HCT116 (cell line): ENCODE measurements around the gene GPATCH2L. TPM values are rescaled to one million over a fixed set of nuclear protein-coding genes. Genes with fewer than 3 reads are reported as not detected.

Source experiments
- ATAC-seq: fragments of 200-7000 bp; cut with Tn5 transposase; 2 replicates; pipeline ENCODE4 v1.9.1; 2020; ENCODE audit warnings: mild to moderate bottlenecking, moderate library complexity
- BruUV-seq: library from RNA; stranded (reverse); fragments of 400-500 nt; replicated peaks from 2 replicates; lab custom pipeline; 2021; lab: Mats Ljungman, UMichigan
- CTCF ChIA-PET: fragments of 300-600 bp; sonication (Branson Sonifier 250); formaldehyde crosslinking; loops from one replicate; lab custom pipeline; 2021; ENCODE audit warnings: antibody characterized with exemption; lab: Charles Lee
- POLR2A ChIA-PET: fragments of 300-600, 350-600 bp; sonication (Branson Sonifier 250); formaldehyde crosslinking; loops from one replicate; lab custom pipeline; 2021; ENCODE audit warnings: antibody characterized with exemption; lab: Charles Lee
- RAD21 ChIA-PET, 2 experiments: fragments of 300-600 bp; sonication (Branson Sonifier 250); formaldehyde crosslinking; loops; one replicate each; lab custom pipeline; 2023; ENCODE audit warnings: low total read pairs in 2 of 2; ENCODE audit not compliant: uncharacterized antibody in 2 of 2, unreplicated experiment in 2 of 2, low non-redundant PET in 1 of 2; lab: Charles Lee
- DNase-seq: peaks from one replicate; pipeline ENCODE4 v3.0.0-alpha.2; 2010; ENCODE audit warnings: low read depth, low spot score
- H2AFZ ChIP-seq: fragments of 200-600 bp; shearing (Covaris generic), sonication (generic); 2 replicates; pipeline ENCODE4 v1.6.1; 2017; ENCODE audit warnings: low read depth, mixed run types, mixed read lengths, antibody characterized with exemption, low read length; ENCODE audit not compliant: poor library complexity, severe bottlenecking
- H3K27ac ChIP-seq: 2 replicates; pipeline ENCODE4 v1.5.1; 2012; ENCODE audit warnings: low read depth, low read length
- H3K27me3 ChIP-seq: fragments of 200-600 bp; sonication (generic); 2 replicates; pipeline ENCODE4 v1.6.1; 2016; ENCODE audit warnings: mixed run types, low read length, mixed read lengths; ENCODE audit not compliant: insufficient read depth
- H3K36me3 ChIP-seq, 2 experiments: fragments of 200-500 bp in 1 of 2; fragments of 200-600 bp in 1 of 2; sonication (Bioruptor generic) in 1 of 2; sonication (generic) in 1 of 2; 2 replicates each; pipeline versions ENCODE4 v1.5.1 to v1.6.1; 2014 to 2016; ENCODE audit warnings: low read length in 2 of 2, inconsistent platforms in 1 of 2, mixed read lengths in 1 of 2, mixed run types in 1 of 2; ENCODE audit not compliant: insufficient read depth in 2 of 2, control insufficient read depth in 1 of 2
- H3K4me1 ChIP-seq, 2 experiments: fragments of 200-600 bp in 1 of 2; sonication (generic) in 1 of 2; 2 replicates each; pipeline versions ENCODE4 v1.5.1 to v1.6.1; 2012 to 2017; ENCODE audit warnings: low read length in 2 of 2, inconsistent platforms in 1 of 2, mild to moderate bottlenecking in 1 of 2, mixed read lengths in 1 of 2, mixed run types in 1 of 2, moderate library complexity in 1 of 2; ENCODE audit not compliant: insufficient read depth in 2 of 2, control insufficient read depth in 1 of 2
- H3K4me2 ChIP-seq: fragments of 200-600 bp; sonication (generic); 2 replicates; pipeline ENCODE4 v1.6.1; 2017; ENCODE audit warnings: mixed run types, low read length, mixed read lengths
- H3K4me3 ChIP-seq, 2 experiments: fragments of 200-600 bp in 1 of 2; sonication (generic) in 1 of 2; replicated peaks in 1 of 2; 2 replicates each; pipeline ENCODE4 v1.5.1; 2011 to 2016; ENCODE audit warnings: low read length in 2 of 2, control low read depth in 1 of 2, low read depth in 1 of 2, mild to moderate bottlenecking in 1 of 2, mixed read lengths in 1 of 2, mixed run types in 1 of 2
- H3K79me2 ChIP-seq: fragments of 200-600 bp; sonication (generic); 2 replicates; pipeline ENCODE4 v1.6.1; 2017; ENCODE audit warnings: mild to moderate bottlenecking, mixed run types, low read length, moderate library complexity, mixed read lengths; ENCODE audit not compliant: insufficient read depth
- H3K9ac ChIP-seq: fragments of 200-600 bp; sonication (generic); 2 replicates; pipeline ENCODE4 v1.6.1; 2016; ENCODE audit warnings: low read length, mixed read lengths
- H3K9me2 ChIP-seq: fragments of 200-600 bp; sonication (generic), shearing (Covaris generic); 2 replicates; pipeline ENCODE4 v1.6.1; 2017; ENCODE audit warnings: mixed run types, mild to moderate bottlenecking, moderate library complexity; ENCODE audit not compliant: insufficient read depth
- H3K9me3 ChIP-seq, 2 experiments: fragments of 200-500 bp in 1 of 2; fragments of 200-600 bp in 1 of 2; sonication (Bioruptor generic) in 1 of 2; sonication (generic) in 1 of 2; 2 replicates each; pipeline ENCODE4 v1.6.1; 2014 to 2017; ENCODE audit warnings: low read length in 2 of 2, mixed read lengths in 2 of 2, inconsistent platforms in 1 of 2, low read depth in 1 of 2, mild to moderate bottlenecking in 1 of 2, mixed run types in 1 of 2, moderate library complexity in 1 of 2; ENCODE audit not compliant: control insufficient read depth in 1 of 2, insufficient read depth in 1 of 2
- H4K20me1 ChIP-seq: fragments of 200-600 bp; sonication (generic), shearing (Covaris generic); 2 replicates; pipeline ENCODE4 v1.6.1; 2017; ENCODE audit warnings: mixed run types, mild to moderate bottlenecking, moderate library complexity; ENCODE audit not compliant: insufficient read depth
- CBX3 ChIP-seq: IDR thresholded peaks from 2 replicates; pipeline ENCODE4 v1.6.1; 2012; ENCODE audit warnings: low read depth
- CEBPB ChIP-seq: IDR thresholded peaks from 2 replicates; pipeline ENCODE4 v1.6.1; 2012; ENCODE audit warnings: low read depth
- ELF1 ChIP-seq: IDR thresholded peaks from 2 replicates; pipeline ENCODE4 v1.6.1; 2012; ENCODE audit warnings: low read depth, borderline replicate concordance
- EZH2phosphoT487 ChIP-seq: fragments of 200-600 bp; IDR thresholded peaks from 2 replicates; pipeline ENCODE4 v1.6.1; 2018; ENCODE audit warnings: antibody characterized with exemption, borderline replicate concordance
- FOSL1 ChIP-seq: IDR thresholded peaks from 2 replicates; pipeline ENCODE4 v1.6.1; 2012; ENCODE audit warnings: low read depth
- POLR2AphosphoS5 ChIP-seq: IDR thresholded peaks from 2 replicates; pipeline ENCODE4 v1.6.1; 2011; ENCODE audit warnings: mild to moderate bottlenecking, low read depth, low read length, moderate library complexity
- SIN3A ChIP-seq: IDR thresholded peaks from 2 replicates; pipeline ENCODE4 v1.6.1; 2012; ENCODE audit warnings: low read depth
- SP1 ChIP-seq: IDR thresholded peaks from 2 replicates; pipeline ENCODE4 v1.6.1; 2012; ENCODE audit warnings: low read depth
- SRF ChIP-seq: IDR thresholded peaks from 2 replicates; pipeline ENCODE4 v1.6.1; 2012; ENCODE audit warnings: low read depth
- ZNF274 ChIP-seq: fragments of 200-500 bp; sonication (Bioruptor generic); IDR thresholded peaks from 2 replicates; pipeline ENCODE4 v1.6.1; 2014; ENCODE audit warnings: mild to moderate bottlenecking, low read depth, low read length, inconsistent platforms
- intact Hi-C: fragments of 100-400 bp; cut with micrococcal nuclease; formaldehyde crosslinking; loops from 2 replicates; pipeline ENCODE4 v1.10.0; 2022
- total RNA-seq: library from RNA; stranded (reverse); gene quantifications from one replicate; pipeline ENCODE4 v1.2.1, GENCODE V29; 2021; ENCODE audit not compliant: unreplicated experiment
- TF ChIP-seq, protein P1 (sequence below): IDR thresholded peaks from 2 replicates; pipeline ENCODE4 v1.6.1; 2012; ENCODE audit warnings: low read depth
- TF ChIP-seq, protein P2 (sequence below), 3 experiments: fragments of 200-600 bp in 1 of 3; sonication (generic) in 1 of 3; IDR thresholded peaks in 2 of 3; conservative IDR thresholded peaks in 1 of 3; 2 replicates each; pipeline ENCODE4 v1.5.1; 2012 to 2017; ENCODE audit warnings: low read depth in 2 of 3, low read length in 2 of 3, antibody characterized with exemption in 1 of 3, borderline replicate concordance in 1 of 3, control low read depth in 1 of 3, mild to moderate bottlenecking in 1 of 3, mixed read lengths in 1 of 3, mixed run types in 1 of 3, moderate library complexity in 1 of 3; ENCODE audit not compliant: insufficient read depth in 1 of 3
- TF ChIP-seq, protein P3 (sequence below): IDR thresholded peaks from 2 replicates; pipeline ENCODE4 v1.6.1; 2012

GPATCH2L gene
- total RNA-seq, 1 experiment from 2014 or later, result 49.2 TPM

DNA sequence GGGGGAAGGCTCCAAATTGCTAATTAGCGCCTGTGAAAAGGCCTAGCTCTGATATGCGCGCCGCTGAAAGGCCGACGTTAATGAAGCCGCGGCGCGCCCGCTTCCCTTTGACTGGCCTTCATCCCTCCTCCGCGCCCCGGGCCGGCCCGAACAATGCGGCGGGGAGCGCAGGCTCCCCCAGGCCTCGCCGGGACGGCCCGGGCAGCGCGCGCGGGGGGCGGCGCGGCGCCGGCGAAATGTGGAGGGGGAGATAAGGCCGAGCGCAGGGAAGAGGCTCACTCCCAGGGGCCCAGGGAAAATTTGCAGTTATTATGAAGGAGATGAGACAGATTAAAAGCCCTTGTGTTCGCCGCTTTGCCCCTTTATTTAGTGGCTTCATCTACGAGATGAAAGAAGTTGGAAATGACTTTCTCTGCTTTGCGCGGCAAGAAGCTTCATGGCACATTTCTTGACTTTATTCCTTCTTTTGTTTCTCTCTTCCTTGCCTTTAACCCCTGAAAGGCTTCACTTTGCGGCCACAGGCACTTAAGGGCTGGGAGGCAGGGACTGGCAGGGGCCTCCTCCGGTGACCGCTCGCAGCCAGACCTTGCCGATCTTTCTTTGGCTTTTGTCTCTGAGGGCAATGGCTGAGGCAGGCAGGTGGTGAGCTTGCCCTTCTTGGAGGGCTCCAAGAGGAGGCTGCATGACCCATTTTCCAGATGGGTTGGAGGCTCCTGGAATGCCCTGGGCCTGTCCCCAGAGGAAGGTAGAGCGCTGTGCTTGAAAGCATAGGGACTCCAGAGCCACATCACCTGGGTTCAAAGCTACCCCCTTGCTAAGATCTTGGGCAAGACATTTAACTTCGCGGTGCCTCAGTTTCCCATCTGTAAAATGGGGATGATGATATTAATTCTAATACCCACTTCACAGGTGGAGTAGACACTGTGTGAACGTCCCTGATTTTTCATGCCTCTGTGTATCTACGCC lies 12.7 kb upstream of the GPATCH2L start:
- ChIA-PET POLR2A (no interaction called here), RAD21 (interaction anchor here in 1 of 2 experiments (0.6 kb wide), 1 partner anchor 33 kb away, joined by 3 read pairs; no protein-coding TSS in a partner anchor), CTCF (no interaction called here)
- no peaks in the 10 kb centered on the region for H3K9me3 ChIP-seq
- H3K4me3 ChIP-seq, result no peak overlapping the region
- BruUV-seq, result no TSS peak
- no peak overlapping the region for H3K4me2 ChIP-seq
- peaks cover 29% of the 10 kb centered on the region for H3K27me3 ChIP-seq
- no peak overlapping the region for H2AFZ ChIP-seq
- no peaks in the 10 kb centered on the region for H4K20me1 ChIP-seq
- ATAC-seq, result no peak
- no peak overlapping the region for H3K9ac ChIP-seq
- H3K36me3 ChIP-seq, result no peaks in the 10 kb centered on the region
- no peak overlapping the region for H3K27ac ChIP-seq
- DNase-seq, result no peak
- no peak for TF ChIP-seq EZH2phosphoT487
- TF ChIP-seq, protein P1, sequence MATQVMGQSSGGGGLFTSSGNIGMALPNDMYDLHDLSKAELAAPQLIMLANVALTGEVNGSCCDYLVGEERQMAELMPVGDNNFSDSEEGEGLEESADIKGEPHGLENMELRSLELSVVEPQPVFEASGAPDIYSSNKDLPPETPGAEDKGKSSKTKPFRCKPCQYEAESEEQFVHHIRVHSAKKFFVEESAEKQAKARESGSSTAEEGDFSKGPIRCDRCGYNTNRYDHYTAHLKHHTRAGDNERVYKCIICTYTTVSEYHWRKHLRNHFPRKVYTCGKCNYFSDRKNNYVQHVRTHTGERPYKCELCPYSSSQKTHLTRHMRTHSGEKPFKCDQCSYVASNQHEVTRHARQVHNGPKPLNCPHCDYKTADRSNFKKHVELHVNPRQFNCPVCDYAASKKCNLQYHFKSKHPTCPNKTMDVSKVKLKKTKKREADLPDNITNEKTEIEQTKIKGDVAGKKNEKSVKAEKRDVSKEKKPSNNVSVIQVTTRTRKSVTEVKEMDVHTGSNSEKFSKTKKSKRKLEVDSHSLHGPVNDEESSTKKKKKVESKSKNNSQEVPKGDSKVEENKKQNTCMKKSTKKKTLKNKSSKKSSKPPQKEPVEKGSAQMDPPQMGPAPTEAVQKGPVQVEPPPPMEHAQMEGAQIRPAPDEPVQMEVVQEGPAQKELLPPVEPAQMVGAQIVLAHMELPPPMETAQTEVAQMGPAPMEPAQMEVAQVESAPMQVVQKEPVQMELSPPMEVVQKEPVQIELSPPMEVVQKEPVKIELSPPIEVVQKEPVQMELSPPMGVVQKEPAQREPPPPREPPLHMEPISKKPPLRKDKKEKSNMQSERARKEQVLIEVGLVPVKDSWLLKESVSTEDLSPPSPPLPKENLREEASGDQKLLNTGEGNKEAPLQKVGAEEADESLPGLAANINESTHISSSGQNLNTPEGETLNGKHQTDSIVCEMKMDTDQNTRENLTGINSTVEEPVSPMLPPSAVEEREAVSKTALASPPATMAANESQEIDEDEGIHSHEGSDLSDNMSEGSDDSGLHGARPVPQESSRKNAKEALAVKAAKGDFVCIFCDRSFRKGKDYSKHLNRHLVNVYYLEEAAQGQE, result no peak
- no peak for TF ChIP-seq SIN3A
- H3K4me1 ChIP-seq, result no peaks in the 10 kb centered on the region
- intact Hi-C loops, result no loop called here
- H3K9me2 ChIP-seq, result no peaks in the 10 kb centered on the region
- no peaks in the 10 kb centered on the region for H3K79me2 ChIP-seq

DNA sequence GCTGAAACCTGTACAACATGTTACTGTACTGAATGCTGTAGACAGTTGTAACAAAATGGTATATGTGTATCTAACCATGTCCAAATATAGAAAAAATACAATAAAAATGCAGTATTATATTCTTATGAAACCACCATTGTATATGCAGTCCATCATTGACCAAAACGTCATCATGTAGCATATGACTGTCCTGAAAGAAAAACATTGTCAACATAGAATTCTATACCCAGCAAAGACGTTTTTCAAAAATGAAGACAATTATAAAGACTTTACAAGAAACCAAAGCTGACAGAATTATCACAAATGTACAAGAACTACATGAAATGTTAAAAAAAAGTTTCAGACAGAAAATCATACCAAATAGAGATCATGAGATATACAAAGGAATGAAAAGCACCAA lies 8.1 kb upstream of the GPATCH2L start:
- TF ChIP-seq POLR2AphosphoS5 (no peak), ELF1 (no peak), CEBPB (no peak), SRF (no peak), CBX3 (no peak), SP1 (no peak), ZNF274 (no peak), FOSL1 (no peak)
- TF ChIP-seq, protein P2, sequence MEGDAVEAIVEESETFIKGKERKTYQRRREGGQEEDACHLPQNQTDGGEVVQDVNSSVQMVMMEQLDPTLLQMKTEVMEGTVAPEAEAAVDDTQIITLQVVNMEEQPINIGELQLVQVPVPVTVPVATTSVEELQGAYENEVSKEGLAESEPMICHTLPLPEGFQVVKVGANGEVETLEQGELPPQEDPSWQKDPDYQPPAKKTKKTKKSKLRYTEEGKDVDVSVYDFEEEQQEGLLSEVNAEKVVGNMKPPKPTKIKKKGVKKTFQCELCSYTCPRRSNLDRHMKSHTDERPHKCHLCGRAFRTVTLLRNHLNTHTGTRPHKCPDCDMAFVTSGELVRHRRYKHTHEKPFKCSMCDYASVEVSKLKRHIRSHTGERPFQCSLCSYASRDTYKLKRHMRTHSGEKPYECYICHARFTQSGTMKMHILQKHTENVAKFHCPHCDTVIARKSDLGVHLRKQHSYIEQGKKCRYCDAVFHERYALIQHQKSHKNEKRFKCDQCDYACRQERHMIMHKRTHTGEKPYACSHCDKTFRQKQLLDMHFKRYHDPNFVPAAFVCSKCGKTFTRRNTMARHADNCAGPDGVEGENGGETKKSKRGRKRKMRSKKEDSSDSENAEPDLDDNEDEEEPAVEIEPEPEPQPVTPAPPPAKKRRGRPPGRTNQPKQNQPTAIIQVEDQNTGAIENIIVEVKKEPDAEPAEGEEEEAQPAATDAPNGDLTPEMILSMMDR (IDR thresholded peaks at IDR 0.05 in 2 of 3, conservative IDR thresholded peaks at IDR 0.05 in 1 of 3; ENCODE audit: borderline replicate concordance in 1 of 3, insufficient read depth in 1 of 3, low read depth in 2 of 3, low read length in 2 of 3), result no peak
- TF ChIP-seq, protein P3, sequence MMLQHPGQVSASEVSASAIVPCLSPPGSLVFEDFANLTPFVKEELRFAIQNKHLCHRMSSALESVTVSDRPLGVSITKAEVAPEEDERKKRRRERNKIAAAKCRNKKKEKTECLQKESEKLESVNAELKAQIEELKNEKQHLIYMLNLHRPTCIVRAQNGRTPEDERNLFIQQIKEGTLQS, result no peak
- DNase-seq (no peak), ATAC-seq (no peak)
- H3K4me2 ChIP-seq, result no peak overlapping the region
- no peaks in the 10 kb centered on the region for H3K9me3 ChIP-seq
- ChIA-PET CTCF (no interaction called here), POLR2A (no interaction called here), RAD21 (no interaction called here)
- no peaks in the 10 kb centered on the region for H3K36me3 ChIP-seq
- no peak overlapping the region for H3K27ac ChIP-seq
- no peaks in the 10 kb centered on the region for H3K4me1 ChIP-seq
- H3K9me2 ChIP-seq, result no peaks in the 10 kb centered on the region
- intact Hi-C loops, result no loop called here
- no peaks in the 10 kb centered on the region for H3K79me2 ChIP-seq
- no peak overlapping the region for H3K9ac ChIP-seq
- no peak overlapping the region for H2AFZ ChIP-seq
- H3K4me3 ChIP-seq, result no peak overlapping the region
- BruUV-seq, result no TSS peak
- no peaks in the 10 kb centered on the region for H4K20me1 ChIP-seq
- H3K27me3 ChIP-seq, result peaks cover 4% of the 10 kb centered on the region
